Testis (tissue), 2 donors: Measurements from ENCODE around the gene PPARGC1A.

Experiments
- CTCF ChIP-seq, 3 experiments: fragments of 450-650 bp in 2 of 3; fragments of 200-600 bp in 1 of 3; sonication (generic) in 1 of 3; IDR thresholded peaks; one replicate each; pipeline ENCODE4 v1.5.1; 2016 to 2019; ENCODE audit warnings: antibody characterized with exemption in 3 of 3, mild to moderate bottlenecking in 2 of 3, moderate library complexity in 1 of 3
- POLR2A ChIP-seq: fragments of 450-650 bp; IDR thresholded peaks from one replicate; pipeline ENCODE4 v1.6.1; 2017; ENCODE audit warnings: antibody characterized with exemption, mild to moderate bottlenecking, moderate library complexity

DNA sequence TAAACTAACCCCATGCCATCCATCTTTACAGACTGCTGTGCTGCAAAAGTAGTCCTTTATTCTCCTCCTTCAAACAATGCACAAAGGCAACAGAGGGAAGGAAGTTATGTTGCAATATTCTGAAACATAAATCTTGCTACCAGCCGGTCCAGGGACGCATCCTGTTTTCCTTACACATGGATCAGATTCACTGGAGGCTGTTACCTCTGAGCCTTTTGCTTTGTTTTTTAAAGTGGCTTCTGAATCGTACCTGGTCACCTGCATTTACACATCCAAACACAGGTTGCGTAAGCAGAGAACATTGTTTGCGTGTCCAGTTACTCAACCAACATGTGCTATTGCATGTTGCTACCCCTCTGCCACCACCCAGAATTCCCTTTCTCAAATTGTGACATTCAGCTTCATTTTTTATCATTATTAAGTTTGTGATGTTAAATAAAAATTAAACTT, 8.8 kb downstream of the PPARGC1A start:
- no peak for TF ChIP-seq POLR2A
- TF ChIP-seq CTCF (IDR thresholded peaks at IDR 0.05), result no peak
